GM23248 (cell line): ENCODE data around the gene KCTD19.

Experiments
- EZH2 ChIP-seq: fragments of 200-600 bp; sonication (generic); IDR thresholded peaks from 2 replicates; pipeline ENCODE4 v1.6.1; 2018; ENCODE audit warnings: antibody characterized with exemption, mild to moderate bottlenecking; ENCODE audit not compliant: insufficient read depth, poor library complexity, severe bottlenecking
- EZH2phosphoT487 ChIP-seq: fragments of 200-600 bp; sonication (generic); IDR thresholded peaks from 2 replicates; pipeline ENCODE4 v1.6.1; 2018; ENCODE audit warnings: antibody characterized with exemption, moderate library complexity, mild to moderate bottlenecking, low read depth; ENCODE audit not compliant: insufficient read depth

DNA sequence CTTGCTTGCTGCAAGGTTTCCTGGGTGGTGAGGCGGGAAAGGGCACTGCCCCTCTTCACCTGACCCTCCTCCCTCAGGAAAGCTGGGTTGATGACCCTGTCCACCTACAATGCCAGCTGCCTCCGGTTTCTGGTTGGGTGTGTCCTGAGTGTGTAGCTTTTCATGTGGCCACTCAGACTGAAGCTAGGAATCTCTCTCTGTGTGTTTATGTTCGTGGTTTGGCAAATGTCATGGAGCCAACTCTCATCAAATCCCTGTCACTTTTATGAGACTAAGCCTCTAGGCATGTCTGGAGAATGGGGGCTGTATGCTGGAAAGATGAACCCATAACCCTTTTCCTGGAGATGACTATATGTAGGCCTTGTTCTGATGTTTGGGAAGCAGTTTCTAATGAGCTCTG, 30.1 kb downstream of the KCTD19 start:
- TF ChIP-seq EZH2 (no peak), EZH2phosphoT487 (no peak)
